HAP-1 (cell line): ENCODE measurements around the gene SMIM8.
"Not testable (repeated sequence)": the region's sequence is repeated elsewhere in the genome, so short reads cannot be mapped to it uniquely, and the experiment has no call there.

ENCODE experiments used
- DNase-seq, 2 experiments: peaks; one replicate each; pipeline ENCODE4 v3.0.0-alpha.2; 2016 to 2020; ENCODE audit warnings: low spot score in 2 of 2
- H3K27me3 ChIP-seq: fragments of 250-450 bp; sonication (Bioruptor Pico); 2 replicates; pipeline ENCODE4 v1.5.1; 2020; ENCODE audit warnings: low read depth, mild to moderate bottlenecking, moderate library complexity
- H3K36me3 ChIP-seq: fragments of 250-450 bp; sonication (Bioruptor Pico); replicated peaks from 2 replicates; pipeline ENCODE4 v1.5.1; 2020; ENCODE audit warnings: mild to moderate bottlenecking
- H3K4me1 ChIP-seq: fragments of 250-450 bp; sonication (Bioruptor Pico); 2 replicates; pipeline ENCODE4 v1.5.1; 2020; ENCODE audit warnings: mild to moderate bottlenecking
- H3K4me3 ChIP-seq: fragments of 250-450 bp; sonication (Bioruptor Pico); 2 replicates; pipeline ENCODE4 v1.5.1; 2020; ENCODE audit warnings: mild to moderate bottlenecking, moderate library complexity
- H3K9me3 ChIP-seq: fragments of 250-450 bp; sonication (Bioruptor Pico); 2 replicates; pipeline ENCODE4 v1.5.1; 2020; ENCODE audit warnings: mild to moderate bottlenecking, moderate library complexity
- in situ Hi-C: fragments of 300-500 bp; cut with MboI; formaldehyde crosslinking; loops from 3 replicates; pipeline ENCODE4 v1.14.3; 2020; ENCODE audit warnings: low sequenced_read_pairs, inconsistent platforms, mixed read lengths

SMIM8 gene

GRCh38 chr6:87308970-87309369 is 13.4 kb upstream of the SMIM8 start:
- Histone ChIP-seq H3K4me1 (no peaks in the 10 kb centered on the region), H3K27me3 (peaks cover 21% of the 10 kb centered on the region), H3K36me3 (no peaks in the 10 kb centered on the region), H3K9me3 (no peaks in the 10 kb centered on the region), H3K4me3 (no peak overlapping the region)
- no peak for DNase-seq
- in situ Hi-C loops: no loop called here

GRCh38 chr6:87312860-87313259 is 9.5 kb upstream of the SMIM8 start:
- in situ Hi-C loops: no loop called here

DNA sequence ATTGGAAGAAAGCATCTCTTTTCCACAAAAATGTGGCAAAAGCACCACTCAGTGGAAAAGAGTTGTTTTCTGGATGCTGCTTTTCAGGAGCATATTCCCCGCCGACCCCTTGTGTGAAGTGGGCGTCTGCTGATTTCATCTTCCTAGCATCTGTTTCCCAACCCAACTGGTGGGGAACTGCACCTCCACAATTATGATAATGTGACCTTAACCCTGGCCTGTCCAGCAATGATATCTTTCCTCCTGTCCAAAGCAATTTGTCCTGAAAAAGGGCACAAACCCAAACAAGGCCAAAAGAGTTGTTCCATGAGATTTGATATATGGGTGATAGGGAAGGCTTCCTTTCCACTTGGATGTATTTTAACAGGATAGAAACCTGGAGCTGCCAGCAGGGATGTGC is 7.3 kb upstream of the SMIM8 start:
- in situ Hi-C loops: no loop called here
- Histone ChIP-seq H3K27me3 (peaks cover 21% of the 10 kb centered on the region), H3K9me3 (no peaks in the 10 kb centered on the region), H3K4me3 (no peak overlapping the region), H3K4me1 (no peaks in the 10 kb centered on the region), H3K36me3 (no peaks in the 10 kb centered on the region)
- no peak for DNase-seq

More at GRCh38 chr6:87312860-87313259, 9.5 kb upstream of the SMIM8 start:
- no peaks in the 10 kb centered on the region for H3K36me3 ChIP-seq
- H3K9me3 ChIP-seq: no peaks in the 10 kb centered on the region
- H3K27me3 ChIP-seq: peaks cover 21% of the 10 kb centered on the region
- no peak overlapping the region for H3K4me3 ChIP-seq
- no peaks in the 10 kb centered on the region for H3K4me1 ChIP-seq
- no peak for DNase-seq

DNA sequence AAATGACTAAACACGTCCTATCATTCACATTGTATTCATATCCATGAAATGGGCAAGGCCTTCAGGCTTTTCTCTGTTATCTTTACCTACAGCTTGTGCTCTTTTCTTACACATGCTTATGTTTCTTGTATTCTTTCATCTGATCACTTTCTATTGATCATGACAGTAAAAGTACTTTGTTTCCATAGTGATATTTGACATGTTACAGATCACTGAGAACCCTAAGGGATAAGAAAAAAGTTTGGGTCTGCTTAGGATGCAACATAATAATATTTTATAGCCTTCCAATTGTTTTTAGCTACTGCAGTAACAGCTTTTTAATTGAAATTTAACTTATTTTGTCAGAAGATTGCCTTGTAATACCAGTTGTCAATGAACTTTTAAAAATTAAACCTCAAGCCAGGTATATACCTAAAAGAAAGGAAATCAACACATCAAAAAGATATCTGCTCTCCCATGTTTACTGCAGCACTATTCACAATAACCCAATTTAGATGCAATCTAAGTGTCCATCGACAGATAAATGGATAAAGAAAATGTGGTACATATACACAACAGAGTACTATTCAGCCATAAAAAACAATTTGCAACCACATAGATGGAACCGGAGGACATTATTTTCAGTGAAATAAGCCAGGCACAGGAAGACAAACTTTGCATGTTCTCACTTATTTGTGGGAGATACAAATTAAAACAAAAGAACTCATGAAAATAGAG is 3.0 kb upstream of the SMIM8 start:
- Histone ChIP-seq H3K9me3 (no peaks in the 10 kb centered on the region), H3K4me1 (no peaks in the 10 kb centered on the region), H3K36me3 (no peaks in the 10 kb centered on the region), H3K27me3 (no peaks in the 10 kb centered on the region; the same call in 1 of the 2 replicates), H3K4me3 (no peak overlapping the region)
- DNase-seq: no peak
- in situ Hi-C loops: no loop called here

DNA sequence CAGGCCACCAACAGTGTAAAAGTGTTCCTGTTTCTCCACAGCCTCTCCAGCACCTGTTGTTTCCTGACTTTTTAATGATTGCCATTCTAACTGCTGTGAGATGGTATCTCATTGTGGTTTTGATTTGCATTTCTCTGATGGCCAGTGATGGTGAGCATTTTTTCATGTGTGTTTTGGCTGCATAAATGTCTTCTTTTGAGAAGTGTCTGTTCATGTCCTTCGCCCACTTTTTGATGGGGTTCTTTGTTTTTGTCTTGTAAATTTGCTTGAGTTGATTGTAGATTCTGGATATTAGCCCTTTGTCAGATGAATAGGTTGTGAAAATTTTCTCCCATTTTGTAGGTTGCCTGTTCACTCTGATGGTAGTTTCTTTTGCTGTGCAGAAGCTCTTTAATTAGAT is 1.5 kb downstream of the SMIM8 start:
- H3K4me1 ChIP-seq, H3K4me3 ChIP-seq, DNase-seq, H3K36me3 ChIP-seq, H3K27me3 ChIP-seq, H3K9me3 ChIP-seq, in situ Hi-C loops: not testable (repeated sequence)

DNA sequence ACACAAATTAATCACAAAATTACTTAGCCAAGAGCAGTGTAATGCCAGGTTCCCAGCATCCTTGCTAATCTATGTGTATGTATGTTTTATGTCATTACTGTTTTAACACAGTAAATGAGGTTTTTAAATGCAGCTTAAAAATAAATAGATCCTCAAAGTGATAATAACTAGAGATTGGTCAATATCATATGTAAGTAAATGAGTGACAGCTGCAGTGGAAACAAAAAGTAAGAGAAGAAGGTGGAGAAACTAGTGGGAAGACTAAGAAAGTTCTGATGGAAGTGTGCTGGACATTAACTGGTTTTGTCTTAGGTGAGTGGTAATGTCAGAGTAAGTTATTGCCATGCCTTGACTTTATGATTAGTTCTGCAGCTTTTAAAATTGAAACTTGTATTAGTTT is 8.6 kb downstream of the SMIM8 start:
- H3K9me3 ChIP-seq: no peaks in the 10 kb centered on the region
- no peak for DNase-seq
- H3K4me3 ChIP-seq: no peak overlapping the region
- H3K36me3 ChIP-seq: no peaks in the 10 kb centered on the region
- in situ Hi-C loops: no loop called here
- H3K27me3 ChIP-seq: no peaks in the 10 kb centered on the region
- no peaks in the 10 kb centered on the region for H3K4me1 ChIP-seq

DNA sequence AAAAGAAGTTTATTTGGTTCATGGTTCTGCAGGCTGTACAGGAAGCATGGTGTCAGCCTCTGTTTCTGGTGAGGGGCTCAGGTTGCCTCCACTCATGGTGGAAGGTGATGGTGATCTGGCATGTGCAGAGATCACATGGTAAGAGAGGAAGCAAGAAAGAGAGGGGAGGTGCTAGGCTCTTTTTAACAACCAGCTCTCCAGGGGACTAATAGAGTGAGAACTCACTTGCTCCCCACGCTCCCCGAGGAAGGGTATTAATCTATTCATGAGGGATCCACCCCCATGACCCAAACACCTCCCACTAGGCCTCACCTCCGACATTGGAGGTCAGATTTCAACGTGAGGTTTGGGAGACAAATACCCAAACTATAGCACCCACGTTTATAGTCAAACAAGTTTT is 10.6 kb downstream of the SMIM8 start:
- in situ Hi-C loops: no loop called here
- DNase-seq: no peak
- no peak overlapping the region for H3K4me3 ChIP-seq
- no peaks in the 10 kb centered on the region for H3K4me1 ChIP-seq
- H3K27me3 ChIP-seq: no peaks in the 10 kb centered on the region
- H3K9me3 ChIP-seq: no peaks in the 10 kb centered on the region
- no peaks in the 10 kb centered on the region for H3K36me3 ChIP-seq

- no peak for DNase-seq
- Histone ChIP-seq H3K27me3 (no peaks in the 10 kb centered on the region), H3K9me3 (no peaks in the 10 kb centered on the region), H3K4me3 (no peak overlapping the region), H3K36me3 (no peaks in the 10 kb centered on the region), H3K4me1 (no peaks in the 10 kb centered on the region)
- in situ Hi-C loops: no loop called here
Measured at GRCh38 chr6:87333591-87334181, 11.3 kb downstream of the SMIM8 start.

DNA sequence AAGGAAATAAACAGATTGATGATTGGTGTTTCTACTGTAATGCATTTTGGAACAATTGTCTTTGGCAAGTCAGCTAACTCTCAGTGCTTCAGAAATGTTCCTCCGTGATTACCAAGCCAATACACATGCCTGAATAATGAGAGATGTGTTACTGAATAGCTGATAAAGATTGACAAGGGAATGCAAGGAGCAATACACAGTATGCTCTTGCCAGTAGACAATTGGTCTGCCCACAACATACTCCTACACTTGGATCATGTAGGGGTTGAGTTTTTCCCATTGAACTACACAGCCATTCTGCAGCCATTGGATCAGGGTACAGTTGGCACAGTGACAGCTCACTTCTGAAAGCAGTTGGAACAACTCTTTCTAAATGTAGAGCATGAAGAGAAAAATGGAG is 12.3 kb downstream of the SMIM8 start:
- in situ Hi-C loops: no loop called here
- no peak for DNase-seq
- no peak overlapping the region for H3K4me3 ChIP-seq

DNA sequence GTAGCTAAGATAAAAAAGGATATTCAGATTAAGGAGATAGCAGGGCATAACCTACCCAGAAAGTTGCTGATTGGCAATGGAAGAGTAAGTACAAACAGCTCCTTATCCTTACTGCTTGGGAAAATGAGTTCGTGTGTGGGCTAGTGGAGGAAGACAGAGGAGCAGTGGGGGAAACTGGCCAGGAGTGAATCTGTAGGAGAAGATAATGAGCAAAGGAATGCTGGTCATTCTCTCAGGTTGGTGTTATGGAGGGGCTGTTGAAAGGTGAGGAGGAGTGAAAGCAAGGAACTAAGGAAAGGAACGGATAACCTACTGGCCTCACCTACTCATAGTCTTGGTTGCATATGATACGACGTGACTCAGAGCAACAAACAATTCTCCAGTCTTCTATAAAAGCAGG is 14.0 kb downstream of the SMIM8 start:
- DNase-seq: no peak
- H3K4me3 ChIP-seq: no peak overlapping the region

More for the DNA sequence above, 12.3 kb downstream of the SMIM8 start:
- H3K36me3 ChIP-seq: no peaks in the 10 kb centered on the region
- no peaks in the 10 kb centered on the region for H3K4me1 ChIP-seq
- H3K9me3 ChIP-seq: no peaks in the 10 kb centered on the region
- no peaks in the 10 kb centered on the region for H3K27me3 ChIP-seq

GRCh38 chr6:87340230-87340629 is 17.8 kb downstream of the SMIM8 start:
- in situ Hi-C loops: no loop called here

More for the DNA sequence above, 14.0 kb downstream of the SMIM8 start:
- peaks cover 8% of the 10 kb centered on the region for H3K4me1 ChIP-seq
- no peaks in the 10 kb centered on the region for H3K36me3 ChIP-seq
- no peaks in the 10 kb centered on the region for H3K27me3 ChIP-seq
- in situ Hi-C loops: no loop called here
- H3K9me3 ChIP-seq: no peaks in the 10 kb centered on the region

DNA sequence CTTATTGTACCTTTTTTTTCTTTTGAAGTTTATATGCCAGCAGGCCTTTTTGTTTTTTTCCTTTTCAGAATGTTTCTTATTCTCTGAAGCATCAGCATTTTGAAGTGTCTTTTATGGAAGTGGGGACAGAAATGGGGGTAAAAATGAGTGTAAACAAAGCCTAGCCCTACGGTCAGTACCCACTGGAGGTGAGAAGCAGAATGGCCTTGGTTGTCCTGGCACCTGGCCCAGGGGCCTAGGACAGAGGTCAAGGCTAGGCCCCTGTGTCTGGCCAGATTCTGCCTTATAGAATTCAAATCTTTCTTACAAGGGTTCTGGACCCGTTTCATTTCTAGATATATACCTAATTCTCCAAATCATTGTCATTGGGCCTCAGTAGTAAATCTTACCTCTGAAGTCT is 18.8 kb downstream of the SMIM8 start:
- in situ Hi-C loops: no loop called here
- Histone ChIP-seq H3K36me3 (no peaks in the 10 kb centered on the region), H3K9me3 (no peaks in the 10 kb centered on the region), H3K27me3 (no peaks in the 10 kb centered on the region), H3K4me1 (peaks cover 8% of the 10 kb centered on the region), H3K4me3 (no peak overlapping the region)
- DNase-seq: no peak

More at GRCh38 chr6:87340230-87340629, 17.8 kb downstream of the SMIM8 start:
- H3K4me1 ChIP-seq: peaks cover 8% of the 10 kb centered on the region
- DNase-seq: no peak
- H3K27me3 ChIP-seq: no peaks in the 10 kb centered on the region
- H3K36me3 ChIP-seq: no peaks in the 10 kb centered on the region
- H3K4me3 ChIP-seq: no peak overlapping the region
- no peaks in the 10 kb centered on the region for H3K9me3 ChIP-seq

DNA sequence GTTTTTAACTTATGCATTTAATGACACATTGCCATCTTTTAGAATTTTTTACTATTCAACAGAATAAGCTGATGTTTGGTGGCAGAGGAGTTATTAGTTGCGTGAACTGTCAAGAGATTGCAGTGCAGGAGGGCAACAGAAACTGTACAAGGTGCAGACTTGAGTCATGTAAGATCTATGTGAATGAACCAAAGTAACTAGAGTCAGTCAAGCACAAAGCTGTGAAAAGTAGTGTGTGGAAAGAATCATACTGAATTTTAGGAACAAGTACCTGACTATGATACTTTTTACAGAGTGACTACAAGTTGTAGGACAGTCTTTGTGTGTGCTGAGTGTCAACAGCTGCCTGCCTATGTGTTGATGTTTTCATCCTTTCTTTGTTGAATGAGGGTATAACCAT is 19.5 kb downstream of the SMIM8 start:
- Histone ChIP-seq H3K36me3 (no peaks in the 10 kb centered on the region), H3K4me3 (no peak overlapping the region), H3K27me3 (no peaks in the 10 kb centered on the region), H3K4me1 (peaks cover 8% of the 10 kb centered on the region), H3K9me3 (no peaks in the 10 kb centered on the region)
- in situ Hi-C loops: no loop called here
- no peak for DNase-seq

DNA sequence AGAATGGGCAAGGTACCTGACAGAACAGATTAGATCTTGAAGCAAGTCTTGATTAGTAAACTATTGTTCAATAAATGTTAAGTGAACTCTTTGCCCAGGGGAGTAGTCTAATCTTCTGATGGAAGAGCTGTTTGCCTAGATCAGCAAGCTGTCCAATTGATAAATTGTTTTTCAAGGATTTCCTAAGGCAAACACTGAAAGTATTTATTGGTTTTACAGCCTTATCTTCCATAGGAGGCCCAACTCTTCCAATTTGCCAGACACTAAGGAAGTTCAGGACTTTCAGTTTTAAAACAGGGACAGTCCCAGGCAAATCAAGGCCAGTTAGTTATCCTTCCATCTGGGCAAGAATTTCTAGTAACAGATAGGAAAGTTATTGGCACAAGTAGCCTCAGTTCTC is 20.4 kb downstream of the SMIM8 start:
- in situ Hi-C loops: no loop called here
- DNase-seq: no peak
- Histone ChIP-seq H3K9me3 (no peaks in the 10 kb centered on the region), H3K27me3 (no peaks in the 10 kb centered on the region), H3K4me1 (peaks cover 8% of the 10 kb centered on the region), H3K4me3 (no peak overlapping the region), H3K36me3 (no peaks in the 10 kb centered on the region)
